ENCODE results near the gene GPR137C. TPM values are rescaled to one million over a fixed set of nuclear protein-coding genes. Genes with fewer than 3 reads are reported as not detected.
A peak's percentile ranks its signal among the peaks of the same experiment; 100 is the strongest.

Gene GPR137C
- total RNA-seq, 1 donor from 2014 or later = 1.1 TPM

GRCh38 chr14:52649511-52649910 lies 96.9 kb downstream of the GPR137C start:
- Histone ChIP-seq H3K9ac (ENCODE audit: low read length) (no peak overlapping the region), H4K20me1 (ENCODE audit: insufficient read depth, low read length) (no peaks in the 10 kb centered on the region), H3K4me3 (ENCODE audit: insufficient read depth, low read depth, low read length) (no peak overlapping the region), H3K79me2 (ENCODE audit: insufficient read depth, low read length) (no peaks in the 10 kb centered on the region), H3K4me2 (ENCODE audit: low read length) (no peak overlapping the region), H3K36me3 (ENCODE audit: insufficient read depth, low read length) (peaks cover 7% of the 10 kb centered on the region), H3K27me3 (ENCODE audit: insufficient read depth, low read length) (no peaks in the 10 kb centered on the region), H3K9me3 (ENCODE audit: insufficient read depth, low read depth, low read length) (no peaks in the 10 kb centered on the region), H3K27ac (ENCODE audit: low read depth, low read length) (no peak overlapping the region), H2AFZ (ENCODE audit: low read depth, low read length) (no peak overlapping the region), H3K4me1 (ENCODE audit: insufficient read depth, low read length) (no peaks in the 10 kb centered on the region)
- TF ChIP-seq CTCF (IDR thresholded peaks at IDR 0.05; ENCODE audit: insufficient read depth, low read depth, low read length) (no peak), EZH2 (IDR thresholded peaks at IDR 0.05; ENCODE audit: insufficient read depth, low read length) (no peak)
- Mint-ChIP-seq H3K27me3 (ENCODE audit: low read depth, unreplicated experiment) (no peaks in the 10 kb centered on the region), H3K4me3 (ENCODE audit: unreplicated experiment) (no peak overlapping the region), H3K36me3 (ENCODE audit: low read depth, unreplicated experiment) (peaks cover 6% of the 10 kb centered on the region), H3K27ac (ENCODE audit: unreplicated experiment) (no peak overlapping the region), H3K9me3 (ENCODE audit: unreplicated experiment) (no peaks in the 10 kb centered on the region), H3K4me1 (ENCODE audit: low read depth, unreplicated experiment) (no peaks in the 10 kb centered on the region)
- FAIRE-seq (no peak), DNase-seq (ENCODE audit: low read depth) (peak; percentile 0)

- no peaks in the 10 kb centered on the region for H3K27me3 Mint-ChIP-seq (ENCODE audit: low read depth, unreplicated experiment)
- Histone ChIP-seq H3K79me2 (ENCODE audit: insufficient read depth, low read length) (no peaks in the 10 kb centered on the region), H3K36me3 (ENCODE audit: insufficient read depth, low read length) (peaks cover 7% of the 10 kb centered on the region), H3K4me3 (ENCODE audit: insufficient read depth, low read depth, low read length) (no peak overlapping the region), H3K4me2 (ENCODE audit: low read length) (no peak overlapping the region), H2AFZ (ENCODE audit: low read depth, low read length) (no peak overlapping the region), H3K9me3 (ENCODE audit: insufficient read depth, low read depth, low read length) (no peaks in the 10 kb centered on the region), H3K27ac (ENCODE audit: low read depth, low read length) (no peak overlapping the region), H3K4me1 (ENCODE audit: insufficient read depth, low read length) (no peaks in the 10 kb centered on the region), H3K27me3 (ENCODE audit: insufficient read depth, low read length) (no peaks in the 10 kb centered on the region), H4K20me1 (ENCODE audit: insufficient read depth, low read length) (no peaks in the 10 kb centered on the region), H3K9ac (ENCODE audit: low read length) (no peak overlapping the region)
- no peaks in the 10 kb centered on the region for H3K4me1 Mint-ChIP-seq (ENCODE audit: low read depth, unreplicated experiment)
- TF ChIP-seq CTCF (IDR thresholded peaks at IDR 0.05; ENCODE audit: insufficient read depth, low read depth, low read length) (no peak), EZH2 (IDR thresholded peaks at IDR 0.05; ENCODE audit: insufficient read depth, low read length) (no peak)
- H3K4me3 Mint-ChIP-seq (ENCODE audit: unreplicated experiment) = no peak overlapping the region
- no peak overlapping the region for H3K27ac Mint-ChIP-seq (ENCODE audit: unreplicated experiment)
- DNase-seq (ENCODE audit: low read depth) (no peak), FAIRE-seq (no peak)
- H3K36me3 Mint-ChIP-seq (ENCODE audit: low read depth, unreplicated experiment) = peaks cover 6% of the 10 kb centered on the region
- no peaks in the 10 kb centered on the region for H3K9me3 Mint-ChIP-seq (ENCODE audit: unreplicated experiment)
These were observed 98.1 kb downstream of the GPR137C start for GRCh38 chr14:52650774-52651173.

- Histone ChIP-seq H3K79me2 (ENCODE audit: insufficient read depth, low read length) (no peaks in the 10 kb centered on the region), H3K4me2 (ENCODE audit: low read length) (no peak overlapping the region), H4K20me1 (ENCODE audit: insufficient read depth, low read length) (no peaks in the 10 kb centered on the region), H2AFZ (ENCODE audit: low read depth, low read length) (no peak overlapping the region), H3K4me1 (ENCODE audit: insufficient read depth, low read length) (no peaks in the 10 kb centered on the region), H3K27me3 (ENCODE audit: insufficient read depth, low read length) (no peaks in the 10 kb centered on the region), H3K4me3 (ENCODE audit: insufficient read depth, low read depth, low read length) (no peak overlapping the region), H3K9me3 (ENCODE audit: insufficient read depth, low read depth, low read length) (no peaks in the 10 kb centered on the region), H3K36me3 (ENCODE audit: insufficient read depth, low read length) (peaks cover 8% of the 10 kb centered on the region), H3K27ac (ENCODE audit: low read depth, low read length) (no peak overlapping the region), H3K9ac (ENCODE audit: low read length) (no peak overlapping the region)
- no peaks in the 10 kb centered on the region for H3K27me3 Mint-ChIP-seq (ENCODE audit: low read depth, unreplicated experiment)
- FAIRE-seq = no peak
- H3K9me3 Mint-ChIP-seq (ENCODE audit: unreplicated experiment) = no peaks in the 10 kb centered on the region
- H3K27ac Mint-ChIP-seq (ENCODE audit: unreplicated experiment) = no peak overlapping the region
- DNase-seq (ENCODE audit: low read depth) = no peak
- no peaks in the 10 kb centered on the region for H3K36me3 Mint-ChIP-seq (ENCODE audit: low read depth, unreplicated experiment)
- TF ChIP-seq EZH2 (IDR thresholded peaks at IDR 0.05; ENCODE audit: insufficient read depth, low read length) = no peak
- no peak for TF ChIP-seq CTCF (IDR thresholded peaks at IDR 0.05; ENCODE audit: insufficient read depth, low read depth, low read length)
- H3K4me1 Mint-ChIP-seq (ENCODE audit: low read depth, unreplicated experiment) = no peaks in the 10 kb centered on the region
- no peak overlapping the region for H3K4me3 Mint-ChIP-seq (ENCODE audit: unreplicated experiment)
These were observed 104.3 kb downstream of the GPR137C start for GRCh38 chr14:52656905-52657304.

Measured in astrocyte (in vitro differentiated cells and primary cell).